ENCODE measurements around the gene CYP27A1.

The CYP27A1 gene

DNA sequence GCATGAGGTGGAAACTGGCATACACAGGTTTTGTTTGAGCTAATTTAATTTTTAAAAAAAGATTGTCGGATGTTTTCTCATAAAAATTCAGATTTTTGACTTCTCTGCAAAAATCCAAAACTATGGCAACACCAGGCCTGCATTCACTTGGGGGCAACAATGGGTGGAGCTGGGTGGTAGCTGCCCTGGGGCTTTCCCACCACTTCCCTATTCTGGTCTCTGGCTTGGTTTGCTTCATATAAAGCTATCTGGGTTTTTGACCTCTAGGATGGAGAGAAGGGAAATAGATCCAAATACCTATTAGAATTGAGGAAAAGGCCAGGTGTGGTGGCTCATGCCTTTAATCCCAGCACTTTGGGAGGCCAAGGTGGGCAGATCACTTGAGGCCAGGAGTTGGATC is 5.5 kb upstream of the CYP27A1 start:
- DNase-seq, result no peak

DNA sequence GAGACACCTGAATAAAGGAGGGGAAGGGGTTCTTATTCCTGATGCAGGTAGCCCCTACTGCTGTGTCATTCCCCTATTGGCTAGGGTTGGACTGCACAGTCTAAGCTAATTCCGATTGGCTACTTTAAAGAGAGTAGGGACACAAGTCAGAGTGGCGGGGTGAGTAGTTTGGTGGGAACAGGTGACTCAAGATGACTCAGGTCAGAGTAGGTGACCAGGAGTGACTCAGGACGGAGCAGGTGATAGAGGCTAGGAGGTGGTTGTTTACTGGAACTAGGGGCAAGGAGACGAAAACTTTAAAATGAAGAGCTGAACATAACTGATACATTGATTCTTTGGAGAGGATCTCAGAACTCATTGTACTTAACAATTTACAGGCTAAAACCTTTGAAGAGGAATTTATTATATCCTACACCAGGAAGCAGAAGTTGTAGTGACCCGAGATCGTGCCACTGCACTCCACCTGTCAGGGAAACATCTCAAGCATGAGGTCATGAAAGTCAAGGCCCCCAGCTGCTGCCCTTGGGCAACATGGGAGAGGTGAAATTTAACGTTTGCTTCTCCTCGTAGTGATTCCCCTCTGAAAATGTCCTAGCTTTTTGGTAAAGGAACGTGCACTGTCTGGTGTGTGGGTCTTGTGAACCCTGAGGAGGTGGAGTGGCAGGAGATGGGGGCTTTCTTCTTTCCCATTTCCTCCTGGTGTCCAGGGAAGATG is 4.5 kb upstream of the CYP27A1 start:
- no peak for DNase-seq

DNA sequence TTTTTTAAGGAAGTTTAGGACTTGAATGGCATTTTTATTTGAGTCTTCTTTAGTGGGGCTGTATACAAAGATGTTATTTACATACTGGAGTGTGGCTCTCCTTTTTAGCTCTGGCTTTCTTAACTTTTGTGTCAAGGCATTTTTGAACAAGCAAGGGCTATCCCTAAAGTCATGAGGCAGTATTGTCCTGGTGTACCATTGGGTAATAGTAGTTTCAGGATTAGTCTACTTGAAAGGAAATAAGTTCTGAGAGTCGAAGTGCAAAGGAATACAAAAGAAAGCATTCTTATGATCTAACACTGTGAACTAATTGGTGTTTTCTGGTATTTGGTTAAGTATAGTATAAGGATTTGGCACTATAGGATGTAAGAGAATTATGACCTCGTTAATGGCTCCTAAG is 1.9 kb upstream of the CYP27A1 start:
- no peak for DNase-seq

DNA sequence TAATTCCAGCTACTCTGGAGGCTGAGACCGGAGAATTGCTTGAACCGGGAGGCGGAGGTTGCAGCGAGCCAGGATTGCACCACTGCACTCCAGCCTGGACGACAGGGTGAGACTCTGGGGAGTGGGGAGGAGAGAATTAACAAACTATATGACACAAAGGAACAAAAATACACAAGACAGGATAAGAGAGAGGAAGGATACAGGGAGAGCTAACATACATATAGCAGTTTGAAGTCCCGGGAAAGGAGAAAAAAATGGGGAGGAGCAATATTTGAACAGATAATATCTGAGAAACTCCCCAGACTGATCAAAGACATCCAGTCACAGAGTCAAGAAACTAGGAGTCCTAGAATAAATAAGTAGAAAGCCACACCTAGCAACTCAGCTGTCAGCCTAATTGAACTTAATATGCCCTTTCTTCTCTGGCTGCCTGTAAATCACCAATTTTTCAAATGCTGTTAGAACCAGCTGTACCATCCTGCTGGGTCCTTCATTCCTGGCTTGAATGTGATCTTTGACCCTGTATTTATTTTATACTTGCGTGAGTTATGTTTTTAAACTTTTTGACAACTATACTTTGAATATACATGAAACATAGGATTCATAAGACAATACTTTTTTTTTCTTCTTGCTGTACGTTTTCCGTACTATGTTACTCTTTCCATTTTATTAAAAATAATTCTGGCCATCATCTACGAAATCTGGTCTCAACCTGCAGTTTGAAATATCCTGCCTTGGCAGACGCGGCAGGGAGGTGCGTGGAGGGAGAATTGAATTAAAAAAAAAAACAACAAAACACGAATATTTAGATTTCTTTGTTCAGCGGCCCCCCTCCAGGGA is 876 bp upstream of the CYP27A1 start:
- DNase-seq, result no peak

DNA sequence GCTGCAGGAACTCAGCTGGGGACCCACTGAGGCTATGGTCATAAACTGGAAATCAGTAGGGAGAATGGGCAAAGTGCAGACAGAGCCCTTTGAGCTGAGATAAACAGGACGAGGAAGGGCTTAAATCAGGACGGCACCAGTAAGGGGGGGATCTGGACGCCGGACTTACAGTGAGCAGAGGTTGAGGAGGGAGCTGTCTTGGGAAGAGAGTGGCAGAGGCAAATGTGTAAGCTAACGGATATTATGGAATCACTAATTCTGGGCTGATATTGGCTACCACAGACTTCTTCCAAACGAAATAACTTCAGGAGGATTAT is 539 bp downstream of the CYP27A1 start:
- no peak for DNase-seq

DNA sequence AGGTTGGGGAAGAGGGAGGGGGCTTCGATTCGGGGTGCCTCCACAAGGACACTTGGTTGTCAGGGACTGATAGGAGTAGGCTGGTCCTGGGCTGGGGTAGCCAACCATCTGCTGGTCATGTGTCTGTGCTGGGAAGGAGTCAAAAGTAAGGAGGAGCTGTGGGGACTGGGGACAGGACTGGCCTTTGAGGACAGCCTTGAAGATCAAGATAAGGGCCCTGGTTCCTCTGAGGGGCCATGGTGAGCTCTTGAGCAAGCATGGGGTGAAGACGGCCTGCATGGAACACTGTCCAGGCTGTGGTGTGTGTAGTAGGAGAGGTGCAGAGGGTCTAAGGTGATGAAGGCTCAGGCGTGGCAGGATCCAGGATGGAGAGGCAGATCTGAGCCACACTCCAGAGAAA is 1.7 kb downstream of the CYP27A1 start:
- no peak for DNase-seq

DNA sequence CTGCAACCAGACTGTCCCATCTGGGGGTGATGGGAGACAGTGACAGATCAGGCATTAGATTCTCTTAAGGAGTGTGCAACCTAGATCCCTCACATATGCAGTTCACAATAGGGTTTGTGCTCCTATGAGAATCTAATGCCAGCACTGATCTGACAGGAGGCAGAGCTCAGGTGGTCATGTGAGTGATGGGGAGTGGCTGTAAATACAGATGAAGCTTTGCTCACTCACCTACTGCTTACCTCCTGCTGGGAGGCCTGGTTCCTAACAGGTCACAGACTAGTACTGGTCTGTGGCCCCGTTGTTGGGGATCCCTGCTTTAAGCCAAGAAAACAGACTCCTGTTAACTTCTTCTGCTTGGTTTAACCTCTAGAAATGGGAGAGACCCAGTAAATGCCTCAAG is 3.2 kb downstream of the CYP27A1 start:
- no peak for DNase-seq

DNA sequence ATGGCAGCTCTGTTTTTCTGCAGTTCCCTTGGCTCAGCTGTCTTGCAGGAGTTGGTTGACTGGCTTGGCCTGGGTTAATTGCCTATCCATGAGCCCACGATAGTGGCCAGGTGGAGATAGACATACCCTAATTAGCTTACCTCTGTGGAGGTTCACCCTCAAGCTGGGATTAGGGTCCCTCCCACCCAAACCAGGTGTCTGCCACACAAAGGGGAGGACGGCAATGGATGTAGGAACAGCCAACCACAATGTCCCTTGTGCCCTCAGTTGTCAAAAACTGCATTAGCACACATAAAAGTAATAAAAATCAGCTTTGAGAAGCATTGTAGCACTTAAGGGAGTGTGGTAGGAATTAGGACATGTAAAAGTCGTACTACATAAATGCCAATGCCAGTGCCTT is 4.2 kb downstream of the CYP27A1 start:
- DNase-seq, result no peak

DNA sequence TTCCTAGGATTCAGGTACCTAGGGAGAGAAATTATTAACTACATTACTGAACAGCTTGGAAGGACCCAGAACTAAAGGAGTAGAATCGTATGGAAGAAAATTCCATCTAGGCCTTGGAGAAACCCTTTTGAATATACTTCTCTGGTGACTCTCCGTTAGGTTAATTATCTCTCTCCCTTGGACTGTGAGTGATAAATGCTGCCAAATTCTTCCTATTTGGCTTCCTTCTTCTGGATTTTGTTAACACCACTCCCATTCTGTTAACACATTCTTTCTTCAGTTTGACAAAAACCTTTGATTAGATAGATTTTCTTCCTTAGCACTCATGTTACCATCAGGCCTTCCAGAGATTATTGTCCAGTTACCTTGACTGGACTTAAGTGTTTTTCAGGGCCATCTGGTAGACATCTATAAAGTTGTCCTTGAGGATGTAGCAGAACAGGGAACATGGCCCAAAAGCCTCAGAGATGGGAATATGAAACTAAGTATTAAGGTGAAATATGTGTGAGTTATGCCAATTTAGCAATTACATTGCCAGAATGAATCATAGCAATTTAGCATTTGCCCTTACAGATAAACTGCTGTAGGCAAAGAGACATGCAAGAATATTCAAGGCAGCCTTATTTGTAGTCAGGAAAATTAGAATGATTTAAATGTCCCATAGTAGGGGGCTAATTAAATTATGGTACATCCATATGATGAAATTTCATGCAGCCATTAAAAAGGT is 6.7 kb downstream of the CYP27A1 start:
- DNase-seq, result no peak

DNA sequence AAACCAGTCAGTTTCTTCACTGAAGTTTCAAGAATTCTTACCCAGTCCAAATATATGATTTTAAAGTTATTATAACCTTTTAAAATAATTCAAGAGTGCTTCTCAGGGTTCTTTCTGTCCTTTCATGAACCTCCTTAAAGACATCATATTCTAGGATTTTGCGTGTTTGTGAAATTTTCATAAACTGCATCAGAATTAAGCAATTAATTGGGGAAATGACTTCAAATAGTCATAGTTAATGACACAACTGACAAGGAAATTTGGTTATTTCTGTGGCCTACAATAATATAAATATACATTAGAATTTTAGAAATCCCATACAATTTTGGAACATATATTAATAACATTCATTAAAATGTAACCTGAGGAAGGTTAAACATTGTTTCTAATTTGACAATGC is 10.5 kb downstream of the CYP27A1 start:
- no peak for DNase-seq

DNA sequence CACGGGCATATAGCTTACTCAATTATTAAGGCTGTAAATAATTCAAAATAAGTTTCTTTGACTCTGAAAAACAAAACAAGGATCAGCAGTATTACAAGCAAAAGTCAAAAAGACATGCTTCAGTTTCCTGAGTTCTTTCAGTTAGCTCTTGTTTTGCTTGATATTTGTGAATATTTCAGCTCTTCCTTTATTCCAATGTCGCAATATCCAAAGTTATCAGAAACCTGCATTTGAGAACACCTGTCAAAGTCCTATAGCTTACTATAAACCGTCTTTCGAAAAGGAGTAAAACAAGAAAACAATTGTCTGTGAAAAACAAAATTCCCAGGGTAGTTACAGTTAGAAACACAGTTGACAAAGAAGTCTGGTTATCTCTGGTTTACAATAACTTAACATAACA is 14.7 kb downstream of the CYP27A1 start:
- no peak for DNase-seq

DNA sequence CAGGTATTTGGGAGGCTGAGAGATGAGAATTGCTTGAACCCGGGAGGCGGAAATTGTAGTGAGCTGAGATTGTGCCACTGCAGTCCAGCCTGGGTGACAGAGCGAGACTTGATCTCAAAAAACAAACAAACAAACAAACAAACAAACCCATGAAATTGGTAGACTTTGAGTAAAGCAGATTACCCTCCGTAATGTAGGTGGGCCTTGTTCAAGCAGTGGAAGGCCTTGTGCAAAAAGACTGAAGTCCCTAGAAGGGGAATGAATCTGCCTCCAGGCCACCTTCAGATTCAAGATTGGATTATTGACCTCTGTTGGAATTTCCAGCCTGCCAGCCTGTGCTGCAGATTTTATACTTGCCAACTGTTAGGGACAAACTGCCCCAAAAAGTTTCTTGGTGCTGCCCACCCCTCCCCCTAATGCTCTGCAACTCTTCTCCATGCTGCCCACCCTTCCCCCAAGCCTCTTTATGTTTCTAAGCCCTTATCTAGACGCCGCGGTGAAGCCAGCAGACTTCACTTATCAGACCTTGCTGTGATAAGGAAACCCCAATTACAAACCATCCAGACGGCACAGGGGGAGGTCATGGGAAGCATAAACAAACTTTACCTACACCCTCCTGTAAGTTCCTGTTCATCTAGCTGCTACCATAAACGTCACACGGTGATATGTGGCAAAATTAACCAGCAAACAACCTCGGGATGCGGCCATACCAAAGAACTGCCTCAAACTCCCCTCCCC is 17.0 kb downstream of the CYP27A1 start:
- DNase-seq, result no peak

DNA sequence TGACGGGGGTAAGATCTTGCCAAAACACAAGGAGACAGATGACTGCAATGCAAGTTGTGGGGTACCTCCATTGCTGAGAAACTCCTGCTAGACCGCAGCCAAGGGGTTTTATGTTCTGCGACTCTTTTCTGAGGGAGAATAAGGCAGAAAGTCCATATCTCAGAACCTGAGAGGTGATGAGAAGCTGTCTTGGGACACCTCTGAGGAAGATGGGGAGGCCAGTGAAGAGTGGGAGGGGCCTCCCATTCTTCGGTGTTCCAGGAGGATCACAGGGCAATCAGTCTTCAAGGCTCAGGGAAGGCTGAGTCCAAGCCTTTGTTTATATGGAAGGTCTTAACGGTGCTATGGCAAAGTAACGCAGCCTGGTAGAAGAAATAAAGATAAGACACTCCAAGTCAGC is 18.0 kb downstream of the CYP27A1 start:
- no peak for DNase-seq

DNA sequence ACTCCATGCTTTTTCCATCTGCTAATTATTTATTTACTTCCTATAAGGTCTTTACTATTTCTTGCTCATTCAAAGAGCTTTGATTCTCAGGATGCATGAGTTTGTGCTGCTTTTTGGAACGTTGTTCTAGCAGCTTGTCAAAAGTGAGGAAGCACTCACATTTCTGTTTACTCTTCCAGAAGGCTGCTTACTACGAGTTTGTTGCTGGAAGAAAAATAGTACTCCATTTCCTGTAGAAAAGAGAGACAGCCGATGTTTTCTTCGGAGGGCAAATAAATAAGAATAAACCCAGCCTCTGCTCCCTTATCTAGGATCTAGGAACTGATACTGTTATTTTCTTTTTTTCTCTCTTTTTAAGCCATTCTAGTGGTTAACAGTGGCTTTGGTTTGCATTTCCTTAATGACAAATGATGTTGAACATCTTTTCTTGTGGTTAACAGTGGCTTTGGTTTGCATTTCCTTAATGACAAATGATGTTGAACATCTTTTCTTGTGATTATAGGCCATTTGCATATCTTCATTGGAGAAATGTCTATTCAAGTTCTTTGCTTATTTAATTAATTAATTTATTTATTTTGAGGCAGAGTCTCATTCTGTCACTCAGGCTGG is 20.5 kb downstream of the CYP27A1 start:
- DNase-seq, result no peak

DNA sequence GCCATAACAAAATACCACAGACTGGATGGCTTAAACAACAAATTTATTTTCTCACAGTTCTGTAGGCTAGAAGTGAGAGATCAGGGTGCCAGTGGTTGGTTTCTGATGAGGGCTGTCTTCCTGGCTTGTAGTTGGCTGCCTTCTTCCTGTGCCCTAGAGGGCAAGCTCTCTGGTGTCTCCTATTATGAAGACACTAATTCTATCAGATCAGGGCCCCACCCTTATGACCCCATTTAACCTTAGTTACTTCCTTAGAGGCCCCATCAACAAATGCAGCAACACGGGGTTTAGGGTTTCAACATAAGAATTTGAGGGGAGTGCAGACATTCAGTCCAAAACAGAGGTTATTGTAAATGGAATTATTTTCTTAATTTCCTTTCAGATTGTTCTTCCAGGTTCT is 22.9 kb downstream of the CYP27A1 start:
- no peak for DNase-seq

DNA sequence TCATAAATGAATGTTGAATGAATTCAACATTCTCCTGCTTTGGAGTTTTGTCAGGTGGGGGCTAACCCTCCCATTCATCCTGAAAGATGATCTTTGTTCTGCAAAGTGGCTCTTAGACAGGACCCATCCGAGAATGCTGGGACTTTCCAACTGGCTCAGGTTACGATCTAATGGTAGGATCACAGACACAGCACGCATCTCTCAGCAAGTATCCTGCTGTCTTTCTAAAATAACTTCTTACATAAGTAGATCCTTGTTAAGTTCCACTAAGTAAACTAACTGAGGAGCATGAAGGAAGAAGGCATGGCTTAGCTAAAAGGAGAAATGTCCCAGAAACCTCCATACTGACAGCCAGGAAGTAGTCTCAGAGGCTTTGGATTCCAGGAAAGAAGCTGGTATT is 23.7 kb downstream of the CYP27A1 start:
- DNase-seq, result no peak

DNA sequence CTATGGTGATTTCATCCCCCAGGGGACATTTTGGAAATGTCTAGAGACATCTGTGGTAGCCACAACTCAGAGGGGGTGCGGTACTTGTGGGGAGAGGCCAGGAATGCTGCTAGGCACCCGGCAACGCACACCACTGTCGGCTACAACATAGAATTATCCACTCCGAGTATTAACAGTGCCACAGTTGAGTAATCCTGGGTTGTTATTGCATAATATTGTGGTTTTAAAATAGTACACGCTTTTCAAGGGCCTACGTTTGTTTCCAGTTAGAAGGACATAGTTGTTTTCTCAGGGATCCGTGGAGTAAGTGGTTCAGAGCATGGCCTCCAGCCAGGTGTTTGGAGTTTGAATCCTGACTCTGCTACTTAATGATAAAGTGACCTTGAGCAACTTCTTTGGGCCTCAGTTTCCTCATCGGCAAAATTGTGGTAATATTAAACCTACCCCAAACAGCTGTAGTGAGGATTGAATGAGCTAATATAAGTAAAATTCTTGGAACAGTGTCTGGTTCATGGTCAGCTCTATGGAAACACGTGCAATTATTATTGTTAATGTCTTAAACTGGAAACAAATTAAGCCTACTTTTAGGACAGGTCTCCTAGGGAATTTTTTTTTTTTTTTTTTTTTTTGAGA is 24.5 kb downstream of the CYP27A1 start:
- DNase-seq, result no peak

DNA sequence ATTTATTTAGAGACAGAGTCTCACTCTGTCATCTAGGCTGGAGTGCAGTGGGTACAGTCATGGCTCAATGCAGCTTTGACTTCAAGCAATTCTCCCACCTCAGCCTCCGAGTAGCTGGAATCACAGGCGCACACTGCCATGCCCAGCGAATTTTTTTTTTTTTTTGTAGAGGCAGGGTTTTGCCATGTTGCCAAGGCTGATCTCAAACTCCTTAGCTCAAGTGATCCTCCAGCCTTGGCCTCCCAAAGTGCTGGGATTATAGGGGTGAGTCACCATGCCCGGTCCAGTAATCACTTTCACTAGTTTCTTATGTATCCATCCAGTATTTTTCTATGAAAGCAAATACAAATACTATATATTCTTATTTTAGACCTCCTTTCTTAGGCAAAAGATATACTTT is 25.7 kb downstream of the CYP27A1 start:
- no peak for DNase-seq

DNA sequence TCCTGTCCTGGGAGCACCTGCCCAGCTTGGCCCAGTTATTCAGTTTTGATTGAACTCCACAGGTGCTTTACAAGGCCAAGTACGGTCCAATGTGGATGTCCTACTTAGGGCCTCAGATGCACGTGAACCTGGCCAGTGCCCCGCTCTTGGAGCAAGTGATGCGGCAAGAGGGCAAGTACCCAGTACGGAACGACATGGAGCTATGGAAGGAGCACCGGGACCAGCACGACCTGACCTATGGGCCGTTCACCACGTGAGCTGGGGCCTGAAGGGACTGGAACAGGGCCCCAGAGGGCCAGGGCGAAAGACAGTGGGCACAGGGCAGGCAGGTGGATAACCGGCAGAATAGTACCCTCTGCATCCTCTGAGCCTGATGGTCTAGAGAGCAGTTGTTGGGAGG is 27.6 kb downstream of the CYP27A1 start:
- no peak for DNase-seq

DNA sequence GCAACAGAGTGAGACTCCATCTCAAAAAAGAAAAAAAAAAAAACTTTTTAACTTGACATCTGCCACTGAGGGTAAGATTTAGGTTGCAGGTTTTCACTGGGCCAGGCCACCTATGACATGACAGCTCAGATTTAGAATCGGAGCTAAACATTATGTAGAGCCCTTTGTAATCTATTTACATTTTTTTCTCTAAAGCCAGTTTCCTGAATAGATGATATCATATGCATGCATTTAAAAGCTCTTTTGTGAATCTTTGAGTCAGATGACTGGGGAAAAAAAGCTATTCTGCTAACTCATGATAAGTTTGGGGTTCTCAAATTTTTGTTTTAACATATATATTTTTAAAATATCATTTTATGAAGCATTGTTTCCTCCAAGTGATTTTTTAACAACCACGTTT is 28.3 kb downstream of the CYP27A1 start:
- DNase-seq, result no peak

DNA sequence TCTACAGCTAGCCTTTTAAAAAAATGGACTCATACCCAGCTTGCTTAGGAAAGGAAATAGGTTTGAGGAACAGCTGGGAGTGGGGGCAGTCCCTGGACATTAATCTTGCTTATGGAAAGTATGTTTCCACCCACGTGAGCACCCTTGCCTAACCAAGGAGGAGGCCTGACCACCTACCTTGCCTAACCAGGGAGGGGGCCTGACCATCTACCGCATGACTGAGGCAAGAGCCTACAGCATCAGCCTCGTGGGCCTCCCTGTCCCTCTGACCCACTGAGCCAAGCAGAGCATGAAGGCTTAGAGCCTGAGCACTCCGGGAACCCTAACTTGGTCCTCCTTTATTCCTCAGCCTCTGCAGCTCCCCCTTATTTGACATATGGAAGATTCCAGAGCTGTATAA is 29.4 kb downstream of the CYP27A1 start:
- no peak for DNase-seq

DNA sequence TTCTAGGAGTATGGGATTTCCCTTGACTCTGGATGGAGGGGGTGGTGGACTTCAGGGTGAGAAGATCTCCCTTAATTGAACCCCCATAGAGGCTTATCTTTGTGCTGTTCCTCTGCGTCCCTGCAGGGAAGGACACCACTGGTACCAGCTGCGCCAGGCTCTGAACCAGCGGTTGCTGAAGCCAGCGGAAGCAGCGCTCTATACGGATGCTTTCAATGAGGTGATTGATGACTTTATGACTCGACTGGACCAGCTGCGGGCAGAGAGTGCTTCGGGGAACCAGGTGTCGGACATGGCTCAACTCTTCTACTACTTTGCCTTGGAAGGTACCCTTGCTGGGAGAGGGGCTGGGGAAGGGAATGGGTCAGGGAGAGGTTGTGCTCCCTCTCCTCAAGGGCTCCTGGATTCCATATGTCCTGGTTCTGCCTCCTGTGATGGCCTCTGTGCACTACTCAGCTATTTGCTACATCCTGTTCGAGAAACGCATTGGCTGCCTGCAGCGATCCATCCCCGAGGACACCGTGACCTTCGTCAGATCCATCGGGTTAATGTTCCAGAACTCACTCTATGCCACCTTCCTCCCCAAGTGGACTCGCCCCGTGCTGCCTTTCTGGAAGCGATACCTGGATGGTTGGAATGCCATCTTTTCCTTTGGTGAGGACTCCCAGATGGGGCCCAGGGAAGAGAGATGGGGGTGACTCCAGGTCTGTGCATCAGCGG is 30.3 kb downstream of the CYP27A1 start:
- no peak for DNase-seq
